ENCODE data around the gene SPAG16.
A peak's percentile ranks its signal among the peaks of the same experiment; 100 is the strongest.

The SPAG16 gene

DNA sequence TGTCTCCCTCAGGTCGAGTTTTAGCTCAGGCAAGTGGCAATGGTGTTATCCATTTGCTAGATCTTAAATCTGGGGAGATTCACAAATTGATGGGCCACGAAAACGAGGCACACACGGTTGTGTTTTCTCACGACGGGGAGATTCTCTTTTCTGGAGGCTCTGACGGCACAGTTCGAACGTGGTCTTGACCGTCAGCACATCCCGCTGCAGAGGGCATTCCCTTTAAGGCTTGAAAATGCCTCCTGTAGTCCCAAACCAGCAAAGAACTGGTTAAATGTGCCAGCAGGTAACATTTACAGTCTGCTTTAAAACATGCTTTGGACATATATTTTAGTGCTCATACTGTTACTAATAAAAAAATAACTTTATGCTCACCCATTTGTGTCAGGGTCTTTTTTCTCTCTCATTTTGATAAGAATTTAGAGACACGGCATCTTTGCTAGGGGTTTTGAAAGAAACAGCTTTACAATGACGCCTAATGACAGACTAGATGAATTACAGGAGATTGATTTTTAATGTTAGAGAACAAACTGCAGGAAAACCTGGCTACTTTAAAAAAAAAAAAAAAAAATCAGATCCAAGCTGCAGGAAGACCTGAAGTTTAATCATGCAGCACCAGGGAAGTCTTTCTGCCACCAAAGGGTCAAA is 1126.0 kb downstream of the SPAG16 start:
- ChIA-PET CTCF (interaction anchor here (0.6 to 1.1 kb wide), 2 partner anchors 35 to 130 kb away, joined by 3 read pairs; no protein-coding TSS in a partner anchor), POLR2A (no interaction called here)
- no peak overlapping the region for H3K4me3 ChIP-seq (ENCODE audit: low read depth, low read length)
- H3K36me3 ChIP-seq (ENCODE audit: control insufficient read depth in 2 of 2, insufficient read depth in 1 of 2, low read length in 2 of 2), result no peaks in the 10 kb centered on the region
- no peaks in the 10 kb centered on the region for H3K4me1 ChIP-seq (ENCODE audit: control insufficient read depth, insufficient read depth, low read length)
- TF ChIP-seq ZNF394 (tag by site-specific recombination; IDR thresholded peaks at IDR 0.05; ENCODE audit: borderline replicate concordance) (no peak), ZFP41 (tag by site-specific recombination; IDR thresholded peaks at IDR 0.05; ENCODE audit: borderline replicate concordance) (no peak), ZNF837 (tag by site-specific recombination; IDR thresholded peaks at IDR 0.05) (no peak)
- H3K9me3 ChIP-seq (ENCODE audit: control insufficient read depth, insufficient read depth, low read depth, low read length), result no peaks in the 10 kb centered on the region
- H3K27ac ChIP-seq (ENCODE audit: extremely low read depth, low read depth, low read length), result no peak overlapping the region

DNA sequence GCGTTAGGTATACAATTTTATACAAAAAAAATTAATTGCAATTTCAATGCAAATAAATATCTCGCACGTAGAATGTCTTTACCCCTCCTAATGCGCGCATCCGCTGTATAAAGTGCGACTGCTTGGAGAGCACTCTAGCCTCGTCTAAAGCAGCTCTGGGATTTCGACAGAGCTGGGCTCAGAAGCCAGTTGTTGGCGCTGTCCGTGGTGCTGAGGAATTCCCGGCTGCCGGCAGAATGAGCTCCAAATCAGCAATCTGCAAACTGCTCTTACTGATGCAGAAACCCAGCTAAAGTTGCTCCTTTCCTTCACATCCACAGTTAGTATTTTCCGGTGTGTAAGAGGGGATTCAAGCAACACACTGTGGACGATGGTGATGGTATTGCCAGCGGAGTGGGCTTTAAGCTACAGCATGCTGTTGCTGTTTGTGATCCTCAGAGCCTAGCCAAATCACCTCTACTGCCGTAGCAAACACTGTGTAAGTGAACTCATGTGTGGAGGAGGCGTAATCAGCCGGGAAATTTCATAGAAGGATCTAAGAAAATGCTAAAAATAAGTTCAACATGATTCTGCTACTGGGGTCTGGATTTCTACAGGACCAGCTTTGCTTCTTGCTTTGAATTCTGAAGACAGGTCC is 1126.8 kb downstream of the SPAG16 start, which contains the start of gene VWC2L:
TSS of gene VWC2L (plus strand) at position 137 of the 637 bp plus-strand sequence. CDS start 3,140 bp downstream, outside the sequence.
- ChIA-PET CTCF (interaction anchor here (0.5 to 1.1 kb wide), 3 partner anchors 17 to 672 kb away, joined by 3 read pairs; no protein-coding TSS in a partner anchor), POLR2A (no interaction called here)
- H3K4me3 ChIP-seq (ENCODE audit: low read depth, low read length), result no peak within 1 kb of the TSS

DNA sequence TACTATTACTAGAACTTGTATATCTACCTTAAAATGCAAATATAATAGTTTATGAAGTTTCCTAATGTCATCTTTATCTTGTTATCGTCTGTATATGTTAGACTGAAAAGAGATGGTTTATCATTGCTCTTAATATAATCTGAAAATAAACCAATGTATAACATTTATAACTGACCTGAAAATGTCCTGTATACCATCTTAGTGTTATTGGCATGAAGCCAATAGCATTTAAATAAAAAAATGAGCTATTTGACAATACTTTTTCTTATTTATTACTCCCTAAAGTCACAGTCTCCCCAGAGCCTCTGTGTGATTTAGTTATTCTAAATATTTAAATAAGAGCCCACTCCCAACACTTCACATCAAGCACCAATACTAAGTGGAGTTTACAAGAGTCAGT is 1128.4 kb downstream of the SPAG16 start:
- Histone ChIP-seq H3K4me1 (ENCODE audit: control insufficient read depth, insufficient read depth, low read length) (no peaks in the 10 kb centered on the region), H3K4me3 (ENCODE audit: low read depth, low read length) (no peak overlapping the region), H3K9me3 (ENCODE audit: control insufficient read depth, insufficient read depth, low read depth, low read length) (no peaks in the 10 kb centered on the region), H3K36me3 (ENCODE audit: control insufficient read depth in 2 of 2, insufficient read depth in 1 of 2, low read length in 2 of 2) (no peaks in the 10 kb centered on the region), H3K27ac (ENCODE audit: extremely low read depth, low read depth, low read length) (no peak overlapping the region)
- TF ChIP-seq ZNF133 (tag by site-specific recombination; IDR thresholded peaks at IDR 0.05), result no peak
- TF ChIP-seq ZNF266 (tag by site-specific recombination; IDR thresholded peaks at IDR 0.05; ENCODE audit: low read depth), result no peak
- TF ChIP-seq ZNF221 (tag by site-specific recombination; IDR thresholded peaks at IDR 0.05; ENCODE audit: borderline replicate concordance), result no peak
- no peak for TF ChIP-seq ZNF112 (tag by site-specific recombination; IDR thresholded peaks at IDR 0.05)
- TF ChIP-seq ZNF48 (tag by site-specific recombination; IDR thresholded peaks at IDR 0.05), result no peak
- ChIA-PET CTCF (interaction anchor here (0.6 kb wide), 1 partner anchor 156 kb away, joined by 3 read pairs; no protein-coding TSS in a partner anchor), POLR2A (no interaction called here)

More for the DNA sequence above, 1126.8 kb downstream of the SPAG16 start, which contains the start of gene VWC2L:
- no peaks in the 10 kb centered on the region for H3K4me1 ChIP-seq (ENCODE audit: control insufficient read depth, insufficient read depth, low read length)
- H3K9me3 ChIP-seq (ENCODE audit: control insufficient read depth, insufficient read depth, low read depth, low read length), result no peaks in the 10 kb centered on the region
- H3K27ac ChIP-seq (ENCODE audit: extremely low read depth, low read depth, low read length), result no peak within 1 kb of the TSS
- TF ChIP-seq PBX3 (CRISPR knock-in tag; IDR thresholded peaks at IDR 0.05) (0 out of 2 replicates have a peak, but pooled peaks have one; percentile 41), ZNF416 (tag by site-specific recombination; IDR thresholded peaks at IDR 0.05) (no peak), WT1 (tag by site-specific recombination; IDR thresholded peaks at IDR 0.05) (no peak), ZNF473 (tag by site-specific recombination; IDR thresholded peaks at IDR 0.05) (no peak), REST (tag by site-specific recombination; IDR thresholded peaks at IDR 0.05) (peak; percentile 97), GLI2 (tag by site-specific recombination; IDR thresholded peaks at IDR 0.05; ENCODE audit: borderline replicate concordance, low read depth) (no peak)
- H3K36me3 ChIP-seq (ENCODE audit: control insufficient read depth in 2 of 2, insufficient read depth in 1 of 2, low read length in 2 of 2), result no peaks in the 10 kb centered on the region
